Suprapubic skin (tissue), 4 donors: ENCODE results near the gene POF1B.

Experiments
- CTCF ChIP-seq, 2 donors: fragments of 200-600 bp in 1 of 2; fragments of 450-650 bp in 1 of 2; sonication (generic) in 1 of 2; IDR thresholded peaks; one replicate each; pipeline ENCODE4 v1.5.1; 2016 to 2019; ENCODE audit warnings: antibody characterized with exemption in 2 of 2, mild to moderate bottlenecking in 1 of 2, moderate library complexity in 1 of 2
- EP300 ChIP-seq: sonication (generic); formaldehyde crosslinking; IDR thresholded peaks from one replicate; pipeline ENCODE4 v1.6.1; 2017; ENCODE audit warnings: antibody characterized with exemption
- POLR2A ChIP-seq, 2 donors: fragments of 450-650 bp; IDR thresholded peaks; one replicate each; pipeline ENCODE4 v1.6.1; 2017; ENCODE audit warnings: antibody characterized with exemption in 2 of 2, mild to moderate bottlenecking in 2 of 2, moderate library complexity in 2 of 2
- POLR2AphosphoS5 ChIP-seq, 3 donors: sonication (generic); formaldehyde crosslinking; IDR thresholded peaks; one replicate each; pipeline ENCODE4 v1.6.1; 2017; ENCODE audit warnings: antibody characterized with exemption in 3 of 3

- TF ChIP-seq POLR2AphosphoS5 (IDR thresholded peaks at IDR 0.05) (no peak), CTCF (IDR thresholded peaks at IDR 0.05) (no peak), POLR2A (IDR thresholded peaks at IDR 0.05) (no peak), EP300 (no peak)
Observed at GRCh38 chrX:85391185-85391877, 11.9 kb upstream of the POF1B start.
